Measurements from ENCODE around the gene FBN3.

DNA sequence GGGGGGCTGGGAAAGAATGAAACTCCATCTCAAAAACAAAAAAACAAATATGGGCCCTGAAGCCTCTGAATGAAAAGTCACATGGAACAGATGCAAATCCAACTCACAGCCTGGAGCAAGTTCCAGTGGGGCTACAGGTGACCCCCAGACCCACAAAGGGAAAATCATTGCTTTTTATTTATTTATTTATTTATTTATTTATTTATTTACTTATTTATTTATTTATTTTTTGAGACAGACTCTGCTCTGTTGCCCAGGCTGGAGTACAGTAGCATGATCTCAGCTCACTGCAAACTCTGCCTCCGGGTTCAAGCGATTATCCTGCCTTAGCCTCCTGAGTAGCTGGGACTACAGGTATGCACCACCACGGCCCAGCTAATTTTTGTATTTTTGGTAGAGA is 110.2 kb downstream of the FBN3 start:
- TF ChIP-seq, protein P1, sequence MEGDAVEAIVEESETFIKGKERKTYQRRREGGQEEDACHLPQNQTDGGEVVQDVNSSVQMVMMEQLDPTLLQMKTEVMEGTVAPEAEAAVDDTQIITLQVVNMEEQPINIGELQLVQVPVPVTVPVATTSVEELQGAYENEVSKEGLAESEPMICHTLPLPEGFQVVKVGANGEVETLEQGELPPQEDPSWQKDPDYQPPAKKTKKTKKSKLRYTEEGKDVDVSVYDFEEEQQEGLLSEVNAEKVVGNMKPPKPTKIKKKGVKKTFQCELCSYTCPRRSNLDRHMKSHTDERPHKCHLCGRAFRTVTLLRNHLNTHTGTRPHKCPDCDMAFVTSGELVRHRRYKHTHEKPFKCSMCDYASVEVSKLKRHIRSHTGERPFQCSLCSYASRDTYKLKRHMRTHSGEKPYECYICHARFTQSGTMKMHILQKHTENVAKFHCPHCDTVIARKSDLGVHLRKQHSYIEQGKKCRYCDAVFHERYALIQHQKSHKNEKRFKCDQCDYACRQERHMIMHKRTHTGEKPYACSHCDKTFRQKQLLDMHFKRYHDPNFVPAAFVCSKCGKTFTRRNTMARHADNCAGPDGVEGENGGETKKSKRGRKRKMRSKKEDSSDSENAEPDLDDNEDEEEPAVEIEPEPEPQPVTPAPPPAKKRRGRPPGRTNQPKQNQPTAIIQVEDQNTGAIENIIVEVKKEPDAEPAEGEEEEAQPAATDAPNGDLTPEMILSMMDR (IDR thresholded peaks at IDR 0.05): no peak
- TF ChIP-seq POLR2AphosphoS5 (IDR thresholded peaks at IDR 0.05) (no peak), POLR2A (IDR thresholded peaks at IDR 0.05) (no peak), EP300 (IDR thresholded peaks at IDR 0.05) (no peak)
